SK-N-SH (cell line): Measurements from ENCODE around the gene KCNJ12.
"Not testable (repeated sequence)": the region's sequence is repeated elsewhere in the genome, so short reads cannot be mapped to it uniquely, and the experiment has no call there.

Experiments
- CHD2 ChIP-seq: fragments of 150-350 bp; IDR thresholded peaks from 2 replicates; pipeline ENCODE4 v1.6.1; 2018; ENCODE audit warnings: low read length; ENCODE audit not compliant: partially characterized antibody
- EP300 ChIP-seq, 2 experiments: IDR thresholded peaks; 2 replicates each; pipeline versions ENCODE4 v1.4.0 to v1.6.1; 2012; ENCODE audit warnings: borderline replicate concordance in 1 of 2, low read depth in 1 of 2, low read length in 1 of 2
- EZH2phosphoT487 ChIP-seq: fragments of 200-600 bp; sonication (generic); IDR thresholded peaks from 2 replicates; pipeline ENCODE4 v1.6.1; 2017; ENCODE audit warnings: low read depth, mixed run types, mild to moderate bottlenecking, antibody characterized with exemption, moderate library complexity, borderline replicate concordance
- GABPA ChIP-seq: IDR thresholded peaks from 2 replicates; pipeline ENCODE4 v1.4.0; 2012; ENCODE audit warnings: low read depth, mild to moderate bottlenecking
- RAD21 ChIP-seq: IDR thresholded peaks from 2 replicates; pipeline ENCODE4 v1.6.1; 2012; ENCODE audit warnings: mild to moderate bottlenecking, low read length
- RCOR1 ChIP-seq: fragments of 150-350 bp; IDR thresholded peaks from 2 replicates; pipeline ENCODE4 v1.6.1; 2017; ENCODE audit warnings: antibody characterized with exemption, low read length
- REST ChIP-seq: IDR thresholded peaks from 2 replicates; pipeline ENCODE4 v1.6.1; 2012; ENCODE audit warnings: mild to moderate bottlenecking, low read depth, low read length, moderate library complexity
- YY1 ChIP-seq: IDR thresholded peaks from 2 replicates; pipeline ENCODE4 v1.4.0; 2012; ENCODE audit warnings: low read depth, mild to moderate bottlenecking
- TF ChIP-seq, protein P1 (sequence below): fragments of 200-600 bp; sonication (generic); IDR thresholded peaks from 2 replicates; pipeline ENCODE4 v1.6.1; 2017; ENCODE audit warnings: antibody characterized with exemption, mild to moderate bottlenecking, moderate library complexity

DNA sequence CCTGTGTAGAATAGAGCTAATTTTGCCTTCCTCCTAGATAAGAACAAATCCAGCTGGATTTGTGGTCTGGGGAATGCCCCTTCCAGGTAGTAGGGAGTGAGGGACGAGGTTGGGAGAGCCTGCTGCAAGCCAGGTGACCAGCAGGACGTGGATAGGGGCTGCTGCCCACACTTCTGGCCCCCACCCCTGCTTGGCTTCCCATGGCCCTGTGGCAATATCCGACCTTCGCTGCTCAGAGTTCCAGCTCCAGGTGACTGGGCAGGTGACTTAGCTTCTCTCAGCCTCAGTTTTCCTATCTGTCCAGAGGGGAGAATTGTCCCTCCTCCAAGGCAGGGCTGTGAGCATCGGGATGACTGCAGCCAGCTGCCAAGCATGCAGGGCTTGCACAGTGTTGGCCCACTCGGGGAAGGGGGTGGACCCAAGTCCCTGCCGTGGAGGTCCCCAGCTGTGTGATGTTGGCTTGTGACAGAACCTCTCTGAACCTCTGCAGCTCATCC, 29.8 kb downstream of the KCNJ12 start:
- TF ChIP-seq EP300 (IDR thresholded peaks at IDR 0.05; ENCODE audit: borderline replicate concordance in 1 of 2, low read depth in 1 of 2, low read length in 1 of 2); EZH2phosphoT487; RAD21; GABPA; YY1; CHD2; REST; RCOR1: not testable (repeated sequence)
- TF ChIP-seq, protein P1, sequence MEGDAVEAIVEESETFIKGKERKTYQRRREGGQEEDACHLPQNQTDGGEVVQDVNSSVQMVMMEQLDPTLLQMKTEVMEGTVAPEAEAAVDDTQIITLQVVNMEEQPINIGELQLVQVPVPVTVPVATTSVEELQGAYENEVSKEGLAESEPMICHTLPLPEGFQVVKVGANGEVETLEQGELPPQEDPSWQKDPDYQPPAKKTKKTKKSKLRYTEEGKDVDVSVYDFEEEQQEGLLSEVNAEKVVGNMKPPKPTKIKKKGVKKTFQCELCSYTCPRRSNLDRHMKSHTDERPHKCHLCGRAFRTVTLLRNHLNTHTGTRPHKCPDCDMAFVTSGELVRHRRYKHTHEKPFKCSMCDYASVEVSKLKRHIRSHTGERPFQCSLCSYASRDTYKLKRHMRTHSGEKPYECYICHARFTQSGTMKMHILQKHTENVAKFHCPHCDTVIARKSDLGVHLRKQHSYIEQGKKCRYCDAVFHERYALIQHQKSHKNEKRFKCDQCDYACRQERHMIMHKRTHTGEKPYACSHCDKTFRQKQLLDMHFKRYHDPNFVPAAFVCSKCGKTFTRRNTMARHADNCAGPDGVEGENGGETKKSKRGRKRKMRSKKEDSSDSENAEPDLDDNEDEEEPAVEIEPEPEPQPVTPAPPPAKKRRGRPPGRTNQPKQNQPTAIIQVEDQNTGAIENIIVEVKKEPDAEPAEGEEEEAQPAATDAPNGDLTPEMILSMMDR: not testable (repeated sequence)
